AG10803 (cell line): ENCODE results near the gene UBQLN1.
"Not testable (repeated sequence)": the region's sequence is repeated elsewhere in the genome, so short reads cannot be mapped to it uniquely, and the experiment has no call there.

Source experiments
- DNase-seq: peaks from one replicate; pipeline ENCODE4 v3.0.0; 2010; ENCODE audit warnings: low read depth
- H3K4me3 ChIP-seq: 2 replicates; pipeline ENCODE4 v1.5.1; 2011; ENCODE audit warnings: mild to moderate bottlenecking, low read length, control low read depth
- TF ChIP-seq, protein P1 (sequence below): conservative IDR thresholded peaks from 2 replicates; pipeline ENCODE4 v1.5.1; 2011; ENCODE audit warnings: mild to moderate bottlenecking, low read length, control low read depth, inconsistent platforms

UBQLN1 gene

GRCh38 chr9:83707768-83708514 lies at the start of gene UBQLN1:
Gene UBQLN1 (minus strand): TSS chr9:83707958. CDS start chr9:83707679, 279 bp downstream.
- TF ChIP-seq, protein P1, sequence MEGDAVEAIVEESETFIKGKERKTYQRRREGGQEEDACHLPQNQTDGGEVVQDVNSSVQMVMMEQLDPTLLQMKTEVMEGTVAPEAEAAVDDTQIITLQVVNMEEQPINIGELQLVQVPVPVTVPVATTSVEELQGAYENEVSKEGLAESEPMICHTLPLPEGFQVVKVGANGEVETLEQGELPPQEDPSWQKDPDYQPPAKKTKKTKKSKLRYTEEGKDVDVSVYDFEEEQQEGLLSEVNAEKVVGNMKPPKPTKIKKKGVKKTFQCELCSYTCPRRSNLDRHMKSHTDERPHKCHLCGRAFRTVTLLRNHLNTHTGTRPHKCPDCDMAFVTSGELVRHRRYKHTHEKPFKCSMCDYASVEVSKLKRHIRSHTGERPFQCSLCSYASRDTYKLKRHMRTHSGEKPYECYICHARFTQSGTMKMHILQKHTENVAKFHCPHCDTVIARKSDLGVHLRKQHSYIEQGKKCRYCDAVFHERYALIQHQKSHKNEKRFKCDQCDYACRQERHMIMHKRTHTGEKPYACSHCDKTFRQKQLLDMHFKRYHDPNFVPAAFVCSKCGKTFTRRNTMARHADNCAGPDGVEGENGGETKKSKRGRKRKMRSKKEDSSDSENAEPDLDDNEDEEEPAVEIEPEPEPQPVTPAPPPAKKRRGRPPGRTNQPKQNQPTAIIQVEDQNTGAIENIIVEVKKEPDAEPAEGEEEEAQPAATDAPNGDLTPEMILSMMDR, result no peak
- peak; percentile 90 for DNase-seq
- peak within 1 kb of the TSS; percentile 99 for H3K4me3 ChIP-seq

DNA sequence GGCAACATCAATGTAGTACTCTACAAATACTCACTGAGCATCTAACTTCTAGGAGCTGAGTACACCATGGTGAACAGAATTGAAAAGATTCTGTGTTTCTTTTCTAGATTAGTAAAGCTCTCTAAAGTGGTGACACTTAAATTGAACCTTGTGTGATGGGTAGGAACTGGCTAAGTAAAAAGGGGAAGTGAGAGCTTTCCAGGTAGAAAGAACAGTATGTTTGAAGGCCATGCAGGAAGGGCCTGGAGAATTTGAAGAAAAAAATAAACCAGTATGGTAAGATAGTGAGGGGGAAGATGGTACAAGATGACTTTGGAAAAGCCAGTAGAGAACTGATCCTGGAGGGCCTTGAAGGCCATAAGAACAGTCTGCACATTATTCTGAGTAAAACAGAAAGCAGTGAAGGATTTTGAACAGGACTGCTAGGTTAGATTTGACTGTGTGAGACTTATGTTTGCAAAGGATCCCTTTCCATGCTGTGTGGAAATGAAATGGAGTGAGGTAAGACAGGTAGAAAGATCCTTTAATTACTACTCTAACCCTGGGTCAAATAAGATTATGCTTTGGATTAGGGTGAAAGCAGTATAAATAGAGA lies 46.7 kb upstream of the UBQLN1 start:
- H3K4me3 ChIP-seq, result no peak overlapping the region
- no peak for DNase-seq
- TF ChIP-seq, protein P1, result no peak

- H3K4me3 ChIP-seq, result no peak overlapping the region
- DNase-seq, result no peak
- TF ChIP-seq, protein P1, result no peak
Observed at GRCh38 chr9:83749706-83750105, 41.9 kb upstream of the UBQLN1 start.

DNA sequence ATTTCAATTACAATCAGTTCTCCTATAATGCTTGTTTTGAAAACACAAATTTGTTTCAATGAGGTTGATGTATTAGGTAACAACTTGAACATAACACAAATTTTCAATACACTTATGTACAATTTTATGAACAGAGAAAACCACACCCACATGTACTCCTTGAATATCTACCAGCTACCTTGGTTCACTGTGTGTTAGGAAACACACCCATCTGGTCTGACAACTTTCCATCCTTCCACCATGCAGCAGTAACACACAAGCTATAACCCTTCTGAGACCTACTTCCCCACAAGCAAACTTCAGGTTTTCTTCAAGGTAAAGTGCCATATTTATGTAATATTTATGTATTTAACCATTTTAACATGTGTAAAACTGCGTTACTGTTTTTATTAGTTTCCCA lies 36.4 kb upstream of the UBQLN1 start:
- H3K4me3 ChIP-seq, result no peak overlapping the region
- DNase-seq, result no peak
- TF ChIP-seq, protein P1, result no peak

- TF ChIP-seq, protein P1, result no peak
- DNase-seq, result no peak
- no peak overlapping the region for H3K4me3 ChIP-seq
Observed at GRCh38 chr9:83733739-83734138, 26.0 kb upstream of the UBQLN1 start.

DNA sequence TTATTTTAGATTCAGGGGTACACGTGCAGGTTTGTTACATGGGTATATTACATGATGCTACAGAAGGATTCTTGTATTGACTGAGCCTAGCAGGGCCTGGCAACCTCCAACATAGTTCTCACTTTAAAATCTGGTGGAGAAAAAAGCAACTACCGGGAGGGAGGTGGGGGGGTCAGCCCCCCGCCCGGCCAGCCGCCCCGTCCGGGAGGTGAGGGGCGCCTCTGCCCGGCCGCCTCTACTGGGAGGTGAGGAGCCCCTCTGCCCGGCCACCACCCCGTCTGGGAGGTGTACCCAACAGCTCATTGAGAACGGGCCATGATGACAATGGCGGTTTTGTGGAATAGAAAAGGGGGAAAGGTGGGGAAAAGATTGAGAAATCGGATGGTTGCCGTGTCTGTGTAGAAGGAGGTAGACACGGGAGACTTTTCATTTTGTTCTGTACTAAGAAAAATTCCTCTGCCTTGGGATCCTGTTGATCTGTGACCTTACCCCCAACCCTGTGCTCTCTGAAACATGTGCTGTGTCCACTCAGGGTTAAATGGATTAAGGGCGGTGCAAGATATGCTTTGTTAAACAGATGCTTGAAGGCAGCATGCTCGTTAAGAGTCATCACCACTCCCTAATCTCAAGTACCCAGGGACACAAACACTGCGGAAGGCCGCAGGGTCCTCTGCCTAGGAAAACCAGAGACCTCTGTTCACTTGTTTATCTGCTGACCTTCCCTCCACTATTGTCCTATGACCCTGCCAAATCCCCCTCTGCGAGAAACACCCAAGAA lies 21.0 kb upstream of the UBQLN1 start:
- H3K4me3 ChIP-seq, DNase-seq: not testable (repeated sequence)

DNA sequence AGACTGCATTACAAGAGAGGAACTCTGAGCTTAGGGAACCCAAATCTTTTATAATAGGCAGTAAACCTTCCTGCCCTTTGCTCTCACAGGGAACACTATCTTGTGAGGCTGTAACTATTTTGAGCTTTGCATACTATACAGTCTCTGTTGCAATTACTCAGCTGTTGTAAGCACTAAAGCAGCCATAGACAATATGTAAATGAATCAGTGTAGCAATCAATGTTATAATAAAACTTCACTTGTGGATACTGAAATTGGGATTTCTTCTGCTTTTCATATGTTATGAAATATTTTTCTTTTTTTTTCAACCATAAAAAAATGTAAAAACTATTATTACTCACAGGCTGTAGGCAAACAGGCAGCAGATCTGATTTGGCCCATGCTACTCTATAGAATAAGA lies 16.7 kb upstream of the UBQLN1 start:
- no peak overlapping the region for H3K4me3 ChIP-seq
- TF ChIP-seq, protein P1, result no peak
- no peak for DNase-seq
